Stimulated activated CD4-positive, alpha-beta T cell treated with anti-CD3 and anti-CD28 coated beads, Interleukin-4, amount 100 ng/mL, for 24 hours (primary cell): ENCODE data around the gene LAMB4.

ENCODE experiments used
- DNase-seq: peaks from one replicate; pipeline ENCODE4 v3.0.0-alpha.2; 2020

Gene LAMB4

GRCh38 chr7:108008827-108009226, 121.3 kb downstream of the LAMB4 start:
- DNase-seq: no peak

- DNase-seq: no peak
Measured at GRCh38 chr7:108008240-108008639, 121.9 kb downstream of the LAMB4 start.

GRCh38 chr7:108007762-108008161, 122.4 kb downstream of the LAMB4 start:
- DNase-seq: no peak

- no peak for DNase-seq
Measured at GRCh38 chr7:108007261-108007660, 122.9 kb downstream of the LAMB4 start.

GRCh38 chr7:108004220-108005142, 125.7 kb downstream of the LAMB4 start:
- no peak for DNase-seq

GRCh38 chr7:108003599-108003935, 126.6 kb downstream of the LAMB4 start:
- DNase-seq: no peak

- no peak for DNase-seq
Measured at GRCh38 chr7:108002726-108003598, 127.2 kb downstream of the LAMB4 start, which contains the start of gene LAMB1. Gene LAMB1 (minus strand): TSS chr7:108003161. CDS start chr7:108002885, 276 bp downstream.

- no peak for DNase-seq
Measured at GRCh38 chr7:108001764-108002725, 128.1 kb downstream of the LAMB4 start.

- DNase-seq: no peak
Measured at GRCh38 chr7:108000875-108001763, 129.0 kb downstream of the LAMB4 start.

- no peak for DNase-seq
Measured at GRCh38 chr7:107999779-108000560, 130.2 kb downstream of the LAMB4 start.

- DNase-seq: no peak
Measured at GRCh38 chr7:107998660-107999480, 131.3 kb downstream of the LAMB4 start.

GRCh38 chr7:107998150-107998549, 132.0 kb downstream of the LAMB4 start:
- no peak for DNase-seq

- DNase-seq: no peak
Measured at GRCh38 chr7:107996072-107996882, 133.9 kb downstream of the LAMB4 start.

- DNase-seq: no peak
Measured at GRCh38 chr7:107995184-107996071, 134.7 kb downstream of the LAMB4 start.

GRCh38 chr7:107994421-107995030, 135.6 kb downstream of the LAMB4 start:
- no peak for DNase-seq

- no peak for DNase-seq
Measured at GRCh38 chr7:107993891-107994291, 136.3 kb downstream of the LAMB4 start.
